GM12801 (cell line): ENCODE results near the gene INTS3.

Experiments
- CTCF ChIP-seq: IDR thresholded peaks from one replicate; pipeline ENCODE4 v1.5.1; 2011; ENCODE audit warnings: control low read depth; ENCODE audit not compliant: insufficient read length; ENCODE audit errors: extremely low read depth

Gene INTS3

GRCh38 chr1:153752571-153753195 is 24.8 kb downstream of the INTS3 start:
- no peak for TF ChIP-seq CTCF

GRCh38 chr1:153754266-153754665 is 26.4 kb downstream of the INTS3 start:
- TF ChIP-seq CTCF, result no peak

- TF ChIP-seq CTCF, result no peak
Measured at GRCh38 chr1:153760440-153760839, 32.6 kb downstream of the INTS3 start.

GRCh38 chr1:153763365-153764225 is 35.7 kb downstream of the INTS3 start:
- no peak for TF ChIP-seq CTCF

- no peak for TF ChIP-seq CTCF
Measured at GRCh38 chr1:153764310-153764709, 36.5 kb downstream of the INTS3 start.

GRCh38 chr1:153767519-153767918 is 39.7 kb downstream of the INTS3 start:
- TF ChIP-seq CTCF, result no peak

- no peak for TF ChIP-seq CTCF
Measured at GRCh38 chr1:153768316-153769181, 40.7 kb downstream of the INTS3 start.
